H7 (cell line): ENCODE measurements around the gene DLX5. TPM values are rescaled to one million over a fixed set of nuclear protein-coding genes. Genes with fewer than 3 reads are reported as not detected.

Source experiments
- total RNA-seq: library from RNA; depleted of rRNA; stranded (reverse); fragments of >200 nt; shearing (Covaris generic); gene quantifications from 2 replicates; pipeline ENCODE4 v1.2.3, GENCODE V29; 2014; rRNA removed

The DLX5 gene
- total RNA-seq, 1 experiment from 2014 or later: not detected

Other genes with a start within 250 kb of the DLX5 start
- not detected in 2 replicates for gene DLX6, start 19.3 kb downstream of the DLX5 start, total RNA-seq
- 31.3 and 41.3 TPM in 2 replicates for gene SDHAF3, start 92.9 kb upstream of the DLX5 start, total RNA-seq